GM23248 (cell line): ENCODE results near the gene MAP4K3.

Experiments used
- EZH2 ChIP-seq: fragments of 200-600 bp; sonication (generic); IDR thresholded peaks from 2 replicates; pipeline ENCODE4 v1.6.1; 2018; ENCODE audit warnings: antibody characterized with exemption, mild to moderate bottlenecking; ENCODE audit not compliant: insufficient read depth, poor library complexity, severe bottlenecking
- EZH2phosphoT487 ChIP-seq: fragments of 200-600 bp; sonication (generic); IDR thresholded peaks from 2 replicates; pipeline ENCODE4 v1.6.1; 2018; ENCODE audit warnings: antibody characterized with exemption, moderate library complexity, mild to moderate bottlenecking, low read depth; ENCODE audit not compliant: insufficient read depth

GRCh38 chr2:39241588-39241987, 195.5 kb downstream of the MAP4K3 start:
- TF ChIP-seq EZH2: no peak
- no peak for TF ChIP-seq EZH2phosphoT487
